H1 (cell line): ENCODE results near the gene PDZD8. TPM values are rescaled to one million over a fixed set of nuclear protein-coding genes. Genes with fewer than 3 reads are reported as not detected.

ENCODE experiments used
- BCL11A ChIP-seq, 2 experiments: IDR thresholded peaks; one replicate each; pipeline ENCODE4 v1.6.1; 2011; ENCODE audit warnings: low read depth in 2 of 2, low read length in 2 of 2, mild to moderate bottlenecking in 2 of 2
- JUN ChIP-seq: IDR thresholded peaks from 2 replicates; pipeline ENCODE4 v1.6.1; 2011; ENCODE audit warnings: low read depth, mild to moderate bottlenecking, improper control_type of control experiment, low read length
- NANOG ChIP-seq: IDR thresholded peaks from 2 replicates; pipeline ENCODE4 v1.6.1; 2011; ENCODE audit warnings: low read length, low read depth, mild to moderate bottlenecking, inconsistent platforms; ENCODE audit not compliant: insufficient read depth, poor library complexity, severe bottlenecking
- RBBP5 ChIP-seq: IDR thresholded peaks from 2 replicates; pipeline ENCODE4 v1.7.1; 2012; ENCODE audit warnings: low read depth, mild to moderate bottlenecking, inconsistent platforms, low read length, moderate library complexity, borderline replicate concordance
- SIX5 ChIP-seq: IDR thresholded peaks from 2 replicates; pipeline ENCODE4 v1.6.1; 2011; ENCODE audit warnings: mild to moderate bottlenecking, low read depth, low read length
- TAF1 ChIP-seq: IDR thresholded peaks from 2 replicates; pipeline ENCODE4 v1.6.1; 2011; ENCODE audit warnings: mild to moderate bottlenecking, low read depth, low read length
- TBP ChIP-seq: IDR thresholded peaks from 2 replicates; pipeline ENCODE4 v1.6.1; 2011; ENCODE audit warnings: low read depth, low read length, improper control_type of control experiment
- TEAD4 ChIP-seq: IDR thresholded peaks from 2 replicates; pipeline ENCODE4 v1.6.1; 2012; ENCODE audit warnings: low read depth, low read length, inconsistent platforms, mixed read lengths
- ZNF274 ChIP-seq: IDR thresholded peaks from 2 replicates; pipeline ENCODE4 v1.7.0; 2012; ENCODE audit warnings: low read length, borderline replicate concordance; ENCODE audit errors: extremely low read depth
- polyA plus RNA-seq, 7 experiments: library from polyadenylated mRNA; depleted of rRNA in 3 of 7; stranded (reverse) in 5 of 7; unstranded in 2 of 7; fragments of >200 nt in 5 of 7; fragments of 200-250 nt in 2 of 7; gene quantifications; 1 replicate in 5 of 7; 2 replicates in 1 of 7; 4 replicates in 1 of 7; pipeline versions ENCODE4 v1.2.1 to v1.2.3, GENCODE V29; 2011 to 2013; ENCODE audit warnings: missing spikeins in 2 of 7, mixed read lengths in 2 of 7
- total RNA-seq: library from RNA; stranded (reverse); fragmentation: NEBNext Ultra II Directional; extraction: Animal tissue kit (Norgen Biotek cat#: 25700); gene quantifications from 2 replicates; pipeline ENCODE4 v1.2.1, GENCODE V29; 2021
- TF ChIP-seq, protein P1 (sequence below): IDR thresholded peaks from 2 replicates; pipeline ENCODE4 v1.6.1; 2012; ENCODE audit warnings: inconsistent platforms
- TF ChIP-seq, protein P2 (sequence below): IDR thresholded peaks from 2 replicates; pipeline ENCODE4 v1.6.1; 2011; ENCODE audit warnings: low read depth, mild to moderate bottlenecking, low read length; ENCODE audit not compliant: insufficient read depth

Gene PDZD8
- total and polyA plus RNA-seq, 2 of the 8 experiments (the other 6 are each of a cell fraction or from before 2014, with no cell fraction given), result 10.9 to 50.1 TPM

DNA sequence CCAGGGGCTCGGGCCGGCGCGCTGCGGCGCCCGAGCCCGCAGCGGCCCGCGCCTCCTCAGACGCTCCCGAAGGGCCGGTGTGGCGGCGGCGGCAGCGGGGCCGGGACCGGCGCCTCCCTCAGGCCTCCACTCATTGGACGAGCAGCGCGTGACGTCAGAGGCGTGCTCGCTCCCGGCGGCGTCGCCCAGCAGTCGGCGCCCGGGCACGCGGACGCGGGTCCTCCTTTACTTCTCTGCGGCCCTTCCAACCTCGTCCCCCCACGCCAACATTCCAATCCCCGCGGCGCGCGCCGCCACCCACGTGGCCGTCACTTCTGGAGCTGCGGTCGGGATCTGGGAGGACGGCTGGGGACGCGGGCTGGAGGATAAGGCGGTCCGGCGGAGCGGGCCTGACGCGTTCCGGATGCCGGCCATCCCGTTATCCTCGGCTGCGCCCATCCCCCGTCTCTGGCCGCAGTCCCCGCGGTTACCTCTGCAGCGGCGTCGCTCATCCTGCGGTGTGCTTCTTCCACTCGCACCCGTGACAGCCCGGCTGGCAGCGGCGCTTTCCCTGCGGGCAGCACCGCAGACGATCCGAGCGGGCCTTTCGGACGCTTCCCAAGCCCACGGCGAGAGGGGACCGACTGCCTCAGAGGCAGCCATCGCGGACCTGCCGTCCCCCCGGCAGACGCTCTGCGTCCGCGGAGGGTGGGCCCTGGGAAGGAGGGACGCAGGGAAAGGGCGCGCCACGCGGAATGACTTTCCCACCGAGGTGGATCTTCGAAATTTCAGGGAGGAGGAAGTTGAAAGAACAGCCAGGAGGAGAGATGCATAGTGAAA lies at the start of gene PDZD8 (continued):
- TF ChIP-seq, protein P1, sequence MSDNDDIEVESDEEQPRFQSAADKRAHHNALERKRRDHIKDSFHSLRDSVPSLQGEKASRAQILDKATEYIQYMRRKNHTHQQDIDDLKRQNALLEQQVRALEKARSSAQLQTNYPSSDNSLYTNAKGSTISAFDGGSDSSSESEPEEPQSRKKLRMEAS, result peak; percentile 93
- TF ChIP-seq SIX5, result no peak
- peak; percentile 96; the same call in 1 of the 2 replicates for TF ChIP-seq RBBP5
- TF ChIP-seq TEAD4, result peak; percentile 70
- TF ChIP-seq JUN, result no peak
- TF ChIP-seq BCL11A (IDR thresholded peaks at IDR 0.05; ENCODE audit: low read depth in 2 of 2, low read length in 2 of 2), result no peak
- TF ChIP-seq, protein P2, sequence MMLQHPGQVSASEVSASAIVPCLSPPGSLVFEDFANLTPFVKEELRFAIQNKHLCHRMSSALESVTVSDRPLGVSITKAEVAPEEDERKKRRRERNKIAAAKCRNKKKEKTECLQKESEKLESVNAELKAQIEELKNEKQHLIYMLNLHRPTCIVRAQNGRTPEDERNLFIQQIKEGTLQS, result no peak
- no peak for TF ChIP-seq ZNF274
- TF ChIP-seq TAF1, result peak; percentile 79
- TF ChIP-seq TBP, result peak; percentile 52
- TF ChIP-seq NANOG, result no peak
